Limb (tissue), 2 donors: ENCODE results near the gene VSTM4.
A peak's percentile ranks its signal among the peaks of the same experiment; 100 is the strongest.

Experiments
- DNase-seq, 2 donors: peaks; one replicate each; pipeline ENCODE4 v3.0.0-alpha.2; 2016; ENCODE audit errors: extremely low spot score in 2 of 2

Gene VSTM4

DNA sequence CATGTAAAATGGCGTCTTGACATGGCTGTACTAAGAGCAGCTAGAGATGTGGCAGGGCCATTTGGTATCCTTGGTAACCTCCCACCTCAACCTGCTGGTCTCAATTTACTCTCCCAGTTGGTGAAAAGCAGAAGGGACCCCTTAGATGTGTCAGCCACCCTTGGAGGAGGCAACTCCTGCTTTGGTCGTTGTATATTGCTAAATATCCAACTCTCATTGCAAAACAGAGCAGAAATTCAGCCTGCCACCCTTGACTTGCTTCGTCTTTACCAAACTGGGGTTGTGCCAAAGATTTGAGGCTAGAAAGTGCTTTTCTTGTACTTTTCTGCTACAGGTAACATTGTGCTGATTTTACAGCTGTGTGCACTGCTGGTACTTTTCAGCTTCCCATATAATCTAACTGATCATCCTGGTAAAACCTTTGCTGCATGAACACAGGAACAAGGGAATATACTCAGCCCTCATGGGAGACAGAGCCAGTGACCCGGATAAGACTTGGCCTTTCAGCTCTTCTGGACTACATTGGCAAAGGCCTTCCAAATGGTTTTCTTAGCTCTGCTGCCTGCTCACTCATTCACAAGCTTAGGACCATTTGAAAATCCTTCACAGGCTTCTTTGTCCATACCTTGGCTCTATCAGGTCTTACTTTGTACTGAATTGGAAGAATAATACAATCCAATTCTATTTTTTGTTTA, 2.2 kb upstream of the VSTM4 start:
- no peak for DNase-seq

DNA sequence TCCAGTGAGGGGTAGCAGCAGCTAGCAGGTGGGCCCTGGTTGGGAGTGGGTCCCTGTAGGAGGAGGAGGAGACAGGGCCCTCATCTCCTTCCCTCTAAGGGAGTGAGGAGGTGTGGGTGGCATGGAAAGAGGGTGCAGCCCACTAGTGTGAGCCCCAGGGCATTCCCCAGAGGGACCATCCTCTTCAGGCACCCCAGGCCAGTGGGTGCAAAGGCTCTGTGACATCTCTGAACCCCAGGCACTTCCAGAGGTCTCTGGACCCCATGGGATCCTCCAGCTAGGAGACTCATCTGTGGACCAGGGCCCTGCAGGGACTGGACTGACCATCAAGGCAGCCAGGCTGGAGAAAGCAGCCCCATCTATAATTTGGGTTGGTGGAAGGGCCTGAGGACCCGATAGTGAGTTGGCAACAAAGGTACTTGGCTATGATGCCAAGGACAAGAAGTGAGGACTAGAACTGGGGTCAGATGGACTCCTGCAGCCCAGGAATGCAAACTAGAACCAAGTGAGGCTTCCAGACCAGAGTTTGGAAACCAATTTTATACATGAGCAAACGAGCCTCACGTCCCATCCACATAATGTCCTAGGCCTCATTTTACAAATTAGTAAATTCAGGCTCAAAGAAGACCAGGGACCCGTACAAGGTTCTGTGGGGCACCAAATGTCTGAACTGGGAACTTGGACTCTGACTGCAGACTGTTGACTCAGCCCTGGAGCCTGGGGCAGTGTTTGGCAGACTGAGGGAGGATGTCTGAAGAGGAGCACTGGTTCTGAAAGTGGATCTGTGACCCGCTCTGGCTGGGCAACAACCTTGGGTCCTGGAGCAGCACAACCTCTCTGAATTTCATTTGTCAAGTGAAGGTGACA, 1.4 kb upstream of the VSTM4 start:
- DNase-seq = no peak

DNA sequence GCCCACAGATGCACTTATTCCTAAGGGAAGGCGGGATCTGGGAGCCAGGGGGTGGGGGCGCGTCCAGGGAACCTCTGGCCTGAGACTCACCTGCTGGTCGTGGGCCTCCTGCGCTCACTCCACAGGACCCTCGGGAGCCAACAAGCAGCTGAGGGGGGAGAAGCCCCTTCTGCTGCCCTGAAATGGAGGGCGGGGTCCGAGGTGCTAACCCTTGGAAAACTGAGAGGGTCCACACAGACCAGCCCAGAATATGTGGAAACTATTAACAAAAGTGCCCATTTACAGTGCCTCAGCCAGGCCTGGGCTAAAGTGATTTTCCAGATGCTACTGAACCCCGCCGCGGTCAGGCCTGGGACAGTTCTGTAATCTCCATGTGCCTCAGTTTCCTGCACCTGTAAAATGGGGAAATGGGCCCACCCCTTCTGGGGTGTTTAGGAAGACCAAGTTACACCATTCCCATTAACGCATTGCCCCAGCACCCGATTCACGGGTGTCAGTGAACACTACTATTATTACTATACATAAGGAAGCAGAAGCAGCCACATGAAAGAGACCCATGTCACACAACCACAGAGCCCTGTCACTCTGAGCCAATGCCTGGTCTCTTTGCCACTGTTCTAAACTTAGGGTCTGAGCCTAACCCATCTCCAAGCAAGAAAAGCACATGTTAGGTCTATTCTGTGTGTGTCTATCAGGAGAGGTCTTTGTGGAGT, 630 bp upstream of the VSTM4 start:
- DNase-seq = no peak

DNA sequence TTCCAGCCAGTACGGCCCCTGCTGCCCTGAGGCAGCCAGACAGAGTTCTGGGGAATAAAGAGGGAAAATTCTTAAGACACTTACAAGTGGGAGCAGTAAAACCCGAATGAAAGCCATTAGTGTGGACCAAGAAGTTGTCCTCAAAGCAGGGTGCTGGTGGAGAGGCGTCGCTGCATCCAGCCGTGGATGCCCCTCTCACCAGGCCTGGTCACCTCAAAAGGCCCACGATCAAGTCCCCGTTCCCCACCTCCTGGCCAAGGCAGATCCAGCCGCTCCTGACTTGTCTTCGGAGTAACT, 656 bp downstream of the VSTM4 start:
- DNase-seq = no peak

DNA sequence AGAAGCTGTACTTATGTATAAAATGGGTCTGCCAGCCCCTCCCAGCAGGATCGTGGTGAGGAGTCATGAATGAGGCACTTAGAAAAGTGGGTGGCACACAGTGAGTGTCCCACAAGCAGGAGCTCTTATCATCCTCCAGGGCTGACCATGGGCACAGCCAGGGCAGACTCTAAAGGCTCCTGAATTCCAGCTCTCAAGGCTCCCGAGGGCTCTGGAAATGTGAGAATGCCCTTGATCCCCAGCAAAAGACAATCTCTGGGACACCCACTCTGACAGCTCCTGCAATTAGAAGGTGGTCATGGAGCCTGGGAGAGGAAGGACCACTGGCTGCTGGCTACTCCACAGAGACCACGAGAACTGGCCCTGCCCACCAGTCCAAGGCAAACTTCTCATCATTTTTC, 1.6 kb downstream of the VSTM4 start:
- no peak for DNase-seq

DNA sequence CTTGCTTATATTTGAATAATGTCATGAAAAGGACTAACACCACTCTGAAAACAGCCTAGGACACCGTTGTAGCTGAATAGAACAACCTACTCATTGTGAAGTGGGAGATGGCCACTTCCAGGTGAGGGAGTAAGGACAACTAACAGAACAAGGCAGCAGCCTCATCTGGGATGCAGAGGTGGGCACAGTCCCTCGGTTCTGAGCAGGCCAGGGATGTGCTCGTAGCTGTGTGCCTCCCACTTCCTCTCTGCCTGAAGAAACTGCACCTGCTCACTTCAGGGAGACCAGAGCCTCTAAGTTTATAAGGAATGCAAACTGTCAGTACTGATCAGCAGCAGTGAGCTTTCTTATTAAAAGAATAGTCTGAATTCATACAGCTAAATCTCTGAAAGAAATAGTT, 2.5 kb downstream of the VSTM4 start:
- no peak for DNase-seq

DNA sequence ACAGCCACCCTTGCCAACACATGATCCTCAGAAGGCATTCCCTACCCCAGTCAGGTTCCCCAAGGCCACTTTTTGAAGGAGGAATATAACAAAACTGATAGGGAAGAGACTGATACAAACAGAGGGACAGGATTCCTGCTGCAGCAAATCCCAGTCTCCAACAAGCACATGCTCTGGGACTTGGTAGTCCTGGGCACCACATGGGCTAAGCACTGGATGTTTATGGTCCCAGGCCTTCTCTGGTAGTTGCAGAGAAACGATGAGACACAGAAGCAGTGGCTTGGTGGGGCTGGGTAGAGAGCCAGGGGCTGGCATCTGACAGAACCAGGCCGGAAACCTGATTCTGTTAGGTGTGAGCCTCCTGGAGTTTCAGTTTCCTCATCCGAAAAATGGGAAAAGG, 3.2 kb downstream of the VSTM4 start:
- DNase-seq = no peak

DNA sequence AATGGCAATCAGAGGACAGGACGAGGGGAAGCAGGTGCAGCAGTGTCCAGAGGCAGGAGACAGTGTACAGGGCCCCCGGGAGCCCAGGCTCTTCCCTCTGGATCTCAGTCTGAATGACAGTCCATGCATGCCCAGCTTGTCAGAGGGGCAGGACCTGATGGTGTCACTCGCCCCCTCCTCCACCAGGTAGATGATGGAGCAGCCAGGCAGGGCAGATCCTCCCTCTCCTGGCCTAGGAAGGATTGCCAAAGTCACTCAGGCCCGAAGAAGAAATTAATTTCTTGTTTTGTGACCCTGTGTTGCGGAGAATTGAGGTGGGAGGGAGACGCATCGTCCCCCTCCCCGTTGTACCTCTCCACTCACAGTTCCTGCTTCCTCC, 4.0 kb downstream of the VSTM4 start:
- DNase-seq = no peak

DNA sequence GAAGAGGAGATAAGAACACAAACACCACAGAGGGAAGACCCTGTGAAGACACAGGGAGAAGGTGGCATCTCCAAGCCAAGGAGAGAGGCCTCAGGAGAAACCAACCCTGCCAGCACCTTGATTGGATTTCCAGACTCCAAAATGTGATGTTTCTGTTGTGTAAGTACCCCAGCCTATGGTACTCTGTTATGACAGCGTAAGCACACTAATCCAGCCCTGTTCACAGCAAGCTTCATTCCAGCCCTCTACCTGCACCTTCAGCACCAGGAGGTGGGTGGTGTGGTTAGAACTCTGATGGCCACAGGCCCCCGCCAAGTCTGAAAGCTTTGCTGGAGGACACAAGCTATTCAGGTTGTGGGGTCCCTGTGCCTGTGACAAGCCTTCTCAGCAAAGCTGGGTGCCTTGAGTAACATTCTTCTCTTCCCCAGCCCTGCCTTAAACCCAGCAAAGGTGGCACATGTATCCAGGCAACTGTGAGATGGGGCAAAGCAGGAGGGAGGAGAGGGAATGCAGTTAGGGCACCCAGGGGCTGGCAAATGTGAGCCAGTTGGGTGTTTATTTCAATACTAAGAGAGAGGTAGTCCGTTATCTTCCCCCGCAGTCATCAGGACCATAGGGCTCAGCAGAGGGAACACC, 4.5 kb downstream of the VSTM4 start:
- DNase-seq = no peak

DNA sequence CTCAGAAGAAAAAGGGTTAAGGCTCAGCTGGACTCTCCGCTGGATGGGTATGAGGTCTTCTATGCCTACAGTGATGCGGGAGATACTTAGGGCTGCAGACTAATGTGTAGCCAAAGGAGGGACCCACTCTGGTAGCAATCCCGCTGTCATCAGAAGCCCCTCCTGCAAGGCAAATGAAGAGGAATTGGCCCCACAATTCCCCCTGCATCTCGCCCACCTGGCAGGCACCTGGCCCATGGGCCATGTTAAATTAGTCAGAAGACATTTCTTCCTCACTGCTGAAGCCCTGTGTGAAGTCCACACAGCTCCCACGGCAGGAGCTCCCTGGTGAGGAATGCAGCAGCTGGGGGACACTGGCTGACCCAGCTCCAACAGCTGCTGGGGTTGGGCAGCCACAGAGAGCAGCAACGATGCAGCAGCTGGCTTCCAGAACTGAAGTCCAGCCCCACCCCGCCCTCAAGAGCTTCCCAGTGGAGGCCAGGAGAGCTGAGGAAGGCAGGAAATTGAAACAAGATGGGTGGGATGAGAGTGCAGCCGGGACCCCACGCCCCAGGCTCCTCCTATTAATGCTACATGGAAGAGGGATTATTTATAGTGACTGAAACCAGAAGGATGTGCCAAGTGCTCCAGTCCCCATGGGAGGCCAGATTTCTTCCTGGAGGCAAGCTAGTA, 5.5 kb downstream of the VSTM4 start:
- peak; percentile 76 to 87 for DNase-seq

DNA sequence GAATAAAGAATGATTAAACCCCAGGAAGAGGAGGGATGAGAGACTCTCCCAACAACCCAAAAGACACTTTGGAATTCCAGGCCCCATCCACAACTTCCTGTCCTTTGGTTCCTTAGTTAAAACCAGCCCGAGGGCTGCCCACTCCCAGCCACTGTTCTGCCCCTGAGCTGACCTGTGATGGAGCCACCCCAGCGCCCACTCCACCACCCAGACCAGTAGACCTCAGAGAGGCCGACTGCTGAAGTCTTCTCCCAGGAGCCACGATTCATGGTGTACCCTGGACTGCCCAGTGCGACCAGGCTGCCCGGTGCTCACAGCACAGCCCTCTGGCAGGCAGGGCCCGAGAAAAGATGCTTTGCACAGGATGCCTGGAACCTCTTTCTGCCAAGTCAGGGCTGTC, 6.7 kb downstream of the VSTM4 start:
- DNase-seq = no peak

DNA sequence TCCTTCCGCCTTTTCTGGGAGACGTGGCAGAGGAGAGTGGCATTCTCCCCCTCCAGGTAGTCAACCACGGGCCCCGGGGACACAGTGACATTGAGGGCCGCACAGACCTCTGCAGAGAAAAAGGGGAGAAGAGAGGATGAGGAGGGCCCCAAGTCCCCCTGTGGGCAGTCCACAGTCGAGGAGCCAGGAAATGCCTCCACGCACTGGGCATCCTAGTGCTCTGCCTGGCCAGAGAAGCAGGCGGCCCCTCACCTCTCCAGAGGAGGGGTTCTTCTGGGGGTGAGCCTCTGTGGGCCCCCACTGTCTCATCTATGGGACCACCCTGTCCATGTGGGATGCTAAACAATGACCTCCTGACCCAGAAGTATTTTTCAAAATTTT, 7.4 kb downstream of the VSTM4 start:
- DNase-seq = no peak

DNA sequence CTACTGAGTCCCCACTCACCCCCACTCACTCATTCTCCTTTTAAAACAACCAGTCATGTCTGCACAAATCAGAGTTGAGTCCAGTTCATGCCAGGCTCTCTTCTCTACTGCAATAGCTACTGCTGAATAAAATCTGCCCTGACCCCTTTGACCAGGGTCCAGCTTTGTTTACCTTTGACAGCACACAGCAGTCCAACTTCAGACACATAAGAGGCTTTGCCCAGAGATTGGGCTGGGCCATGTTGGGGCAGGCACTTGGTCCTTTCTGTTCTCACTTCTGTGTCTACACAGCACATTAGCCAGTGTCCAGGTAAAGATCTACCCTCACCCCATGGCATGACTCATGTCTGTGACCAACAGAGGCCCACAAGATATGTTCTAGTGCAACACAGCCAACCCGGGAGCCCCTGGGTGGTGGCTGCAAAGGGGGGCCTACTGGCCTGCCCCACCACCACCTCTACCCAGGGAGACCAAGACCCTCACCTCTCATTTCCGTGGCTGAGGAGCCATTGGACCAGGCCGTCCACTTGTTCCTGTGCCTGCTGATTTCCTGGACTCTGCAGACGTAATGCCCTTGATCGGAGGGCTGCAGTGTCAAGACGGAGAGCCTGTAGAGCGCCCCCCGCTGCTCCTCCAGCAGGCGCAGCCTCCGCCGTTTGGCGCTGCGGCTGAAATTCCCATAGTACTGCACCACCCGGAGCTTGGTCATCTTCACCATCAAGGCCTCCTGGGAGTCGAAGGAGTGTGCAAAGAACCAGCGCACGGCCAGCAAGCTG, 8.0 kb downstream of the VSTM4 start:
- DNase-seq = no peak

DNA sequence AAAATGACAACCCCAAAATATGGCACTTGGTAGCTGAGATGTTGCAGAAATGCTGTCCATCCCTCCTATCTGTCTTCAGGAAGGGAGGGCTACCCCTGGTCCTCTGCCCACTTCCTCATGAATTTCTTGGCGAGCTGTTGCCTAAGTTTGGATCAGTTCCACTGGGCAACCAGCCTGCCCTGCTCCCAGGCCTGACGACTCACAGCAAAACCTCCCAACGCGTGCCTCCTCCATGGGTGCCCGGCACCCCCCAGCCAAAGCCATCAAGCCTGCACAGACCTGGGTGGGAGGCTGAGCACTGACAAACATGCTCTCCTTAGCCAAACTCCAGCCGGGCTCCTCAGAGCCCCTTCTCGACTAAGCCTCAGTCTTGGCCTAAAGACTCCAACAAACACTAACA, 8.9 kb downstream of the VSTM4 start:
- no peak for DNase-seq

DNA sequence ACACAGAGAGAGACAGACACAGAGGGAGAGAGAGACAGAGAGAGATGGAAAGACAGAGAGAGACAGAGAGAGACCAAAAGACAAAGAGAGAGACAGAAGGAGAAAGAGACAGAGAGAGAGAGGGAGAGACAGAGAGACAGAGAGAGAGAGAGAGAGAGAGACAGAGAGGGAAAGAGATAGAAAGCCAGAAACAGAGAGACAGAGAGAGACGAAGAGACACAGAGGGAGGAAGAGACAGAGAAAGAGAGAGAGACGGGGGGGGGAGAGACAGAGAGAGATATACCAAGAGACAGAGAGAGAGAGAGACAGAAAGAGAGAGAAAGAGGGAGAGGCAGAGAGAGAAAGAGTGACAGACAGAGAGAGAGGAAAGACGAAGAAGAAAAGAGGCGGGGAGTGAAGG, 10.2 kb downstream of the VSTM4 start:
- no peak for DNase-seq

DNA sequence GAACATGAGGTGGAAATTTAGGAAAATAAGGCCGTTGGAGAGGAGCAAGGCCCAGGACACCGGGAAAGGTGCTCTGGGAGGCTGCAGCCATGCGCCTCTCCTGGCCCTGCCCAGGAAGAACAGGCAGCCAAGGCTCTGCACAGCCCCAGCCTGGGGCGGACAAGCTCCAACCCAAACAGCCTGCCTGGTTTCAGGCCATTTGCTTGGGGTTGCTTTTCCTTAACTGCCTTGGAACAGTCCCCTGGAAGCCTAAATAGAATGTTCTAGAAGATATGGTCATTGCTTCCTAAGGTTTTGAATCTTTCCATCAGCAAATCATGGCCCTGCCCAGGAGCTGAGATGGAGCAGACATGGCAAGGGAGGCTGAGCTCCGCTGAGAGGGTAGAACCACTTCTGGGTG, 11.0 kb downstream of the VSTM4 start:
- no peak for DNase-seq

DNA sequence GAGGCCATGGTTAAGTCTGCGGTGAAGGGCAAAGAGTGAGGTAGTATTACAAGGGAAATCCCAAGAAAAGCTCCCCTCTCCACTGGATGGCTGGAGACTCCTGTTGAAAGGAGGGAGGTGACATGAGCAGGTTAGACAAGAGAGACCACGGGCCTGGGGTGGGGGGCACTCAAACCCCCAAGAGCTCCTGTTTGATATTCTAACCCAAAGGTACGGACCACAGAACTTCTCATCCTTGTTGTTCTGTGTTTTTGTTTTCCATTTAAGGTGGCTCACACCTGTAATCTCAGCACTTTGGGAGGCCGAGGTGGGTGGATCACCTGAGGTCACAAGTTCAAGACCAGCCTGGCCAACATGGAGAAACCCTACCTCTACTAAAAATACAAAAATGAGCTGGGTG, 11.6 kb downstream of the VSTM4 start:
- DNase-seq = no peak

DNA sequence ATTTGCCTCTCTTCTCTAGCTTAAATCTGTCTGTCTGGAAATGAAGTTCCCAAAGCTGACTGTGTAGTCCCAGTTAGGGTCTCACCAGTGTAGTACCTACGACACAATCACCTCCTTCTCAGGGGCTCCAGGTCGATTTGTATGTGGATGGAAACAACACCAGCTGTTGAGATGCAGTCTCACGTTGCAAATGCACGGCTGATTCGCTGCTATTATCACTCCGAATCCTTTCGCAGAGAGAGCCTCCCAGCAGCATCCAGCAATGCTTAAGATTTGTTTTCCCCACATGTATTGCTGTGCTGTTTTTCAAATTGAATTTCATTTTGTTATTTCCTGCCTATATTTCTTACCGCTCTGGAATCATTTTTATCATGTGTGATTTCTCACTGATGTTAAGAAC, 16.3 kb downstream of the VSTM4 start:
- DNase-seq = no peak

DNA sequence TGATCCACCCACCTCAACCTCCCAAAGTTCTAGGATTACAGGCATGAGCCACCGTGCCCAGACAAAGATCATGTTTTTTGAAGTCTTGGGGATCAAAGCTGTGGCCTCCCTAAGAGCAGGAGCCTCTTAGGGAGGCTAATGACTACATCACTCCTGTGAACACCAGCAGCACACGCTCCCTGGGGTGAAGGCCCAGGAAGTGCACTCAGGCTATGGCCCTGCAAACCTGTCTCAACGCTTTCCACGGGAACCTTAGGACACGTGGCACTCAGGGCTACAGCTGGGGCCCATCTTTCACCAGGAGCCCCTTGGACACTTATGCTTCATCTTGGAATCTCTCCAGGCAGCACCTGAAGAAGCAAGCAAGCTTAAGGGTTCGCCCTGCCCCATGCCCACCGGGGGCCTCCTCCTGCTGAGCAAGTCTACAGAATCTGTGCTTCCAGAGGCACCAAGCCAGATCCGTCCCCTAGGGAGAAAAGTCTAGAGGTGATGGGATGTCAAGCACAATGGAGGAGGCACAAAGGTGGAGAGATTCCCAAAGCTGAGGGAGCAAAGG, 18.4 kb downstream of the VSTM4 start:
- no peak for DNase-seq

DNA sequence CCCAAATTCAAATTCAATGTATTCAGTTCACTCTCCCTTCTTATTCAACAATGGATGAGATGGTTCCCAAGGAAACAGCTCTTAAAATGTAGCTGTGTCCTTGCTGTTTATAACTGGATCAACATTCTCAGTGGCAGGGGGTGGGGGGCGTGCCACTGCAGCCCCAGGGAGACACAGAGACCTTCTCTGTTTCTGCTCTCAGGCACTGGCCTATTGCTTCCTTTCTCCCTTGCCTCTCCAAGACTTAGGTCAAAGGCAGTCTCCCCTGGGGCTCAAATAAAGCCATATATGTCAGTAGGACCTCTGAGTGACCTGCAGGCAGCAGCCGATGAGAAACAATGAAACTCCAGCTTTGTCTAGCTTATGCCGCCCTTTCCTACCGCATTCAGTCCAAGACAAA, 20.7 kb downstream of the VSTM4 start:
- DNase-seq = peak in 1 of 2 donors; percentile 29

DNA sequence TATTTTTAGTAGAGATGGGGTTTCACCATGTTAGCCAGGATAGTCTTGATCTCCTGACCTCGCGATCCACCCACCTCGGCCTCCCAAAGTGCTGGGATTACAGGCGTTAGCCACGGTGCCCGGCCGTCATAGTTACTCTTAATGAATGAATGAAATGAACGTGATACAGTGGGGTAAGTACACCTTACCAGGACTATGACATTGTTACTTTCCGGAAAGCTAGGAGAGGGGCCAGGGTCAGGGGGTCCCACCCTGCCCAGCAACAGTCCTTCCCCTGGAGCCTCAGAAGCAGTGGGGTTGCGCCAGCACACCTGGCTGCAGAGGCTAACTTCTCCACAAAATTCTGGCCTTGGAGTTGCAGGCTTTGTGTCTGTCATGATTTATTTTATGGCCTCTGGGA, 21.4 kb downstream of the VSTM4 start:
- DNase-seq = peak in 1 of 2 donors; percentile 13
